ENCODE data around the gene INTS11. TPM values are rescaled to one million over a fixed set of nuclear protein-coding genes. Genes with fewer than 3 reads are reported as not detected.

INTS11 gene
- total RNA-seq, 1 experiment from 2014 or later: 161 TPM

GRCh38 chr1:1358433-1359271 is 34.2 kb upstream of the INTS11 start, which contains the start of gene MXRA8:
TSS of gene MXRA8 (minus strand) at chr1:1358555. CDS start at chr1:1358504, 51 bp downstream.
- Histone ChIP-seq H3K27ac (ENCODE audit: low read depth, low read length) (no peak within 1 kb of the TSS), H3K4me2 (ENCODE audit: low read length) (no peak within 1 kb of the TSS; the same call in 1 of the 2 replicates), H3K4me3 (replicated peaks in 1 of 2; ENCODE audit: low read depth in 1 of 2, low read length in 2 of 2) (no peak within 1 kb of the TSS), H3K36me3 (ENCODE audit: control insufficient read depth in 1 of 2, insufficient read depth in 2 of 2, low read length in 2 of 2) (no peaks in the 10 kb centered on the region), H3K27me3 (ENCODE audit: insufficient read depth, low read length) (no peaks in the 10 kb centered on the region), H3K9ac (ENCODE audit: low read length) (no peak within 1 kb of the TSS), H3K9me2 (ENCODE audit: insufficient read depth) (no peaks in the 10 kb centered on the region), H2AFZ (ENCODE audit: low read depth, low read length, poor library complexity, severe bottlenecking) (no peak within 1 kb of the TSS), H3K9me3 (ENCODE audit: control insufficient read depth in 1 of 2, insufficient read depth in 1 of 2, low read depth in 1 of 2, low read length in 2 of 2) (no peaks in the 10 kb centered on the region), H3K79me2 (ENCODE audit: insufficient read depth, low read length) (no peaks in the 10 kb centered on the region), H4K20me1 (ENCODE audit: insufficient read depth) (no peaks in the 10 kb centered on the region), H3K4me1 (ENCODE audit: control insufficient read depth in 1 of 2, insufficient read depth in 2 of 2, low read length in 2 of 2) (peaks cover 20 to 54% of the 10 kb centered on the region in 2 experiments)
- intact Hi-C loops (cut with micrococcal nuclease): no loop called here
- ChIA-PET POLR2A (no interaction called here), CTCF (no interaction called here), RAD21 (ENCODE audit: low non-redundant PET in 1 of 2, low total read pairs in 2 of 2, uncharacterized antibody in 2 of 2, unreplicated experiment in 2 of 2) (no interaction called here)
- DNase-seq (ENCODE audit: low read depth, low spot score) (no peak), ATAC-seq (no peak)
- TF ChIP-seq SP1 (IDR thresholded peaks at IDR 0.05; ENCODE audit: low read depth) (no peak), TCF7L2 (IDR thresholded peaks at IDR 0.05; ENCODE audit: borderline replicate concordance, extremely low read depth, insufficient read depth, insufficient read length) (no peak), SRF (IDR thresholded peaks at IDR 0.05; ENCODE audit: low read depth) (no peak), ELF1 (IDR thresholded peaks at IDR 0.05; ENCODE audit: borderline replicate concordance, low read depth) (no peak), POLR2AphosphoS5 (IDR thresholded peaks at IDR 0.05; ENCODE audit: low read depth, low read length) (no peak), RAD21 (IDR thresholded peaks at IDR 0.05; ENCODE audit: low read depth) (no peak), FOSL1 (IDR thresholded peaks at IDR 0.05; ENCODE audit: low read depth) (no peak), CBX3 (IDR thresholded peaks at IDR 0.05; ENCODE audit: low read depth) (no peak)
- no TSS peak for BruUV-seq (replicated peaks)

DNA sequence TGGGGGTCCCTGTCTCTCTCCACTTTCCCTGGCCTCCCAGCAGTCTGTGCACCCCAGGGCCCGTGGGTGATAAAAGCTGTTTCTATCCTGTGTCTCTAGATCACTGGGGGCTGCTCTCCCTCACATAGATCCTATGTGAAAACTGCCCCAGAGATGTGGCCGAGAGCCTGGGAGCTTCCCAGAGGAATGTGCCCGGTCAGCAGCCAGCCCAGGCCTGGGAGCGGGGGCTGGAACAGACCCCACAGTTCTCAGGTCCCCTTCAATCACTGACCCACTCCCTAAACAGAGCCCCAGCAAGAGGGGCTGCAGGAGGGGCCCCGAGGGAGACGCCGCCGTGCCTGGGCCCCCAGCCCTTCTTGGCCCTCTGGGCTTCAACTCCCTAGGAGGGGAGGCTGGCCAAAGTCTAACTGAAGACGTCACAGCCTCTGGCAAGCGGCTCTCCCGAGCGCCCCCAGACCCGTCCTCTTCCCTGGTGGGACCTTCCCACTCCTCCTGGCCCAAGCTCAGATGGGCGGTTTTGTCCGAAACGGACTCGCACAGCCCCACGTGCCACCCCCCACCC is 33.5 kb upstream of the INTS11 start:
- Histone ChIP-seq H3K9ac (ENCODE audit: low read length) (no peak overlapping the region), H3K36me3 (ENCODE audit: control insufficient read depth in 1 of 2, insufficient read depth in 2 of 2, low read length in 2 of 2) (no peaks in the 10 kb centered on the region), H4K20me1 (ENCODE audit: insufficient read depth) (no peaks in the 10 kb centered on the region), H3K4me2 (ENCODE audit: low read length) (no peak overlapping the region), H3K4me1 (ENCODE audit: control insufficient read depth in 1 of 2, insufficient read depth in 2 of 2, low read length in 2 of 2) (peaks cover 26 to 61% of the 10 kb centered on the region in 2 experiments), H3K9me2 (ENCODE audit: insufficient read depth) (no peaks in the 10 kb centered on the region), H3K79me2 (ENCODE audit: insufficient read depth, low read length) (no peaks in the 10 kb centered on the region), H2AFZ (ENCODE audit: low read depth, low read length, poor library complexity, severe bottlenecking) (no peak overlapping the region), H3K27me3 (ENCODE audit: insufficient read depth, low read length) (no peaks in the 10 kb centered on the region), H3K9me3 (ENCODE audit: control insufficient read depth in 1 of 2, insufficient read depth in 1 of 2, low read depth in 1 of 2, low read length in 2 of 2) (no peaks in the 10 kb centered on the region), H3K4me3 (replicated peaks in 1 of 2; ENCODE audit: low read depth in 1 of 2, low read length in 2 of 2) (no peak overlapping the region), H3K27ac (ENCODE audit: low read depth, low read length) (no peak overlapping the region)
- ChIA-PET CTCF (no interaction called here), RAD21 (ENCODE audit: low non-redundant PET in 1 of 2, low total read pairs in 2 of 2, uncharacterized antibody in 2 of 2, unreplicated experiment in 2 of 2) (no interaction called here), POLR2A (no interaction called here)
- ATAC-seq (no peak), DNase-seq (ENCODE audit: low read depth, low spot score) (no peak)
- intact Hi-C loops (cut with micrococcal nuclease): no loop called here
- no TSS peak for BruUV-seq (replicated peaks)
- no peak for TF ChIP-seq SP1 (IDR thresholded peaks at IDR 0.05; ENCODE audit: low read depth)
- no peak for TF ChIP-seq FOSL1 (IDR thresholded peaks at IDR 0.05; ENCODE audit: low read depth)
- no peak for TF ChIP-seq EGR1 (IDR thresholded peaks at IDR 0.05; ENCODE audit: low read depth)
- TF ChIP-seq ELF1 (IDR thresholded peaks at IDR 0.05; ENCODE audit: borderline replicate concordance, low read depth): no peak
- no peak for TF ChIP-seq CEBPB (IDR thresholded peaks at IDR 0.05; ENCODE audit: low read depth)
- no peak for TF ChIP-seq CTCF (IDR thresholded peaks at IDR 0.05 in 2 of 3, conservative IDR thresholded peaks at IDR 0.05 in 1 of 3; ENCODE audit: borderline replicate concordance in 1 of 3, insufficient read depth in 1 of 3, low read depth in 2 of 3, low read length in 2 of 3)
- TF ChIP-seq TCF7L2 (IDR thresholded peaks at IDR 0.05; ENCODE audit: borderline replicate concordance, extremely low read depth, insufficient read depth, insufficient read length): no peak
- no peak for TF ChIP-seq MAX (IDR thresholded peaks at IDR 0.05)
- no peak for TF ChIP-seq YY1 (IDR thresholded peaks at IDR 0.05; ENCODE audit: extremely low read depth, insufficient replicate concordance, low read depth, low read length)
- TF ChIP-seq POLR2AphosphoS5 (IDR thresholded peaks at IDR 0.05; ENCODE audit: low read depth, low read length): no peak

Data from HCT116 (cell line).